ENCODE data around the gene ARMH2. TPM values are rescaled to one million over a fixed set of nuclear protein-coding genes. Genes with fewer than 3 reads are reported as not detected.

Gene ARMH2
- total RNA-seq, result not detected

DNA sequence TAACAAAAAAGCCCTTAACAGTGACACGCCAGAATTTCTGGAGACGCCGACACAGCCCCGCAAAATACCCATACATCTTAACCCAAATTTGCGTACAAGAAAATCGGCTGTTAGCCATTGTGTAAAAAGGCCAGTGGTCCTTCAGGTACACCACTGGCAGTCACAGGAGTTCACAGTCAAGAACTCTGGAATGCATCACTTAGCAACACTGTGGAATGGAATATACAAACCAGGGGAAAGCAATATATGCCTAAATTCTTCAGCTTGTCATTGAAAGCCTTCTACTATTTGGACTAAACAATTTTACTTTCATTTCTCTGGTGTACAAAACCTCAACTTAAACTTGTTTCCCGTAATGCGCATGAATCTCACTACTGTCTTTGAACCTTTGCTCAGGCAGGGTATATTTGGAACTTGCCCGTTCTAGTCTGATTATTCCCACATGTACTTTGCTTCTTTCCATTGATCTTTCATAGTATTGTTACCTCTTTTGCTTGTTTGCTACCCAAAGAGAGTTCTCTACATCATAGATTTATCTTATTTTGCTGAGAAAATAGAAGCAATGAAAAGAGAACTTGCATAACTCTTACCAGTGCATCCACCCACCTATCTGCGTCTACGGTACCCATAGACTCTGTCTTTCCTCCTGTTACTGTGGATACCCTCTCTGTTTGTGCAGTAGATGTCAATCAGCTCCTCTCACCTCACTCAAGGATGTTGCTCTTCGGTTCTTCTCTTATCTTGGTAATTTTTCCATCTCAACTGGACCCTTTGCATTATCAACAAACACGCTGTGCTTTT, at the start of gene ARMH2:
ARMH2 (minus strand) TSS at position 178 of the 801 bp plus-strand sequence; CDS start at position 118, 60 bp downstream.
- TF ChIP-seq POLR2A (IDR thresholded peaks at IDR 0.05), result no peak
- no peak for TF ChIP-seq EP300 (IDR thresholded peaks at IDR 0.05)
- TF ChIP-seq POLR2AphosphoS5 (IDR thresholded peaks at IDR 0.05), result no peak
- TF ChIP-seq, protein P1, sequence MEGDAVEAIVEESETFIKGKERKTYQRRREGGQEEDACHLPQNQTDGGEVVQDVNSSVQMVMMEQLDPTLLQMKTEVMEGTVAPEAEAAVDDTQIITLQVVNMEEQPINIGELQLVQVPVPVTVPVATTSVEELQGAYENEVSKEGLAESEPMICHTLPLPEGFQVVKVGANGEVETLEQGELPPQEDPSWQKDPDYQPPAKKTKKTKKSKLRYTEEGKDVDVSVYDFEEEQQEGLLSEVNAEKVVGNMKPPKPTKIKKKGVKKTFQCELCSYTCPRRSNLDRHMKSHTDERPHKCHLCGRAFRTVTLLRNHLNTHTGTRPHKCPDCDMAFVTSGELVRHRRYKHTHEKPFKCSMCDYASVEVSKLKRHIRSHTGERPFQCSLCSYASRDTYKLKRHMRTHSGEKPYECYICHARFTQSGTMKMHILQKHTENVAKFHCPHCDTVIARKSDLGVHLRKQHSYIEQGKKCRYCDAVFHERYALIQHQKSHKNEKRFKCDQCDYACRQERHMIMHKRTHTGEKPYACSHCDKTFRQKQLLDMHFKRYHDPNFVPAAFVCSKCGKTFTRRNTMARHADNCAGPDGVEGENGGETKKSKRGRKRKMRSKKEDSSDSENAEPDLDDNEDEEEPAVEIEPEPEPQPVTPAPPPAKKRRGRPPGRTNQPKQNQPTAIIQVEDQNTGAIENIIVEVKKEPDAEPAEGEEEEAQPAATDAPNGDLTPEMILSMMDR (IDR thresholded peaks at IDR 0.05), result no peak
- Histone ChIP-seq H3K4me3 (no peak within 1 kb of the TSS), H3K36me3 (no peaks in the 10 kb centered on the region), H3K27me3 (no peaks in the 10 kb centered on the region), H3K9me3 (no peaks in the 10 kb centered on the region), H3K4me1 (peaks cover 6% of the 10 kb centered on the region), H3K27ac (no peak within 1 kb of the TSS)
- DNase-seq (ENCODE audit: low spot score in 2 of 2), result no peak
- 94% methylated on average over 13 of the region's 13 CpGs for WGBS

DNA sequence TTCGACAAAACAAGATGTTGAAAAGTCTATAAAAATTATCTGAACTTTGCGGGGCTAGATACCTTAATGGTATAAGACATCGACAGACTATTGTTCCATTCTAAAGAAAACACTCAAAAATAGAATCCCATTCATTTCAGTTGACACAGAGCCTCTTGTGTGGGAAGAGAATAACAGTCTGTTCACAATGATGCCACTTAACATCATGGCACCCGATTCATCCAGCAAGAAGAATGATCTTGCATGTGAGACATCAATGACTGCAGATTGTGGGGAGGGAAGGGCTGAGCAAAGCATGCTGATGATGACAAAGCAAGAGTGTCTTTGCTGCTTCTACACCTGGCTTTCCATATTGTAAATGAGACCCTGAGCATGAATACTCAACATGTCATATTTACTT, 49.7 kb upstream of the ARMH2 start:
- H3K36me3 ChIP-seq, result peaks cover 13% of the 10 kb centered on the region
- H3K27ac ChIP-seq, result no peak overlapping the region
- DNase-seq (ENCODE audit: low spot score in 2 of 2), result no peak

DNA sequence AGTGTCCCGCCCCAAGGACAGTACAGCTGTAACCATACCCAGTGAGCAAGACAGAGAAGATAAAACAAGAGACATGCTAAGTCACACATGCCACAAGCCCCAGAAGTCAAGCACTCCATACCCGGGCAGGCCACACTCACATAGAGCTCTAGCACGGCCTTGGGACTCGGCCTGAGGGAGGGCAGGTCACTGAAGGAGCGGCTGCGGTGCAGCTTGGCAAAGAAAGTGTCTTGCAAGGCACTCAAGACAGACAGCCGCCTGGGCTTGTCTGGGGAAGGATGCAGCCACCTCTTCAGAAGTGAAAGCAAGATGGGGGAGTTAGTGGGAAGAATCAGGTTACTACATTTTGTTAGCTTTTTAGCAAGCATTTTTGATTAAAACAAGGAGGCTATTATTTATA, 48.7 kb upstream of the ARMH2 start:
- Histone ChIP-seq H3K27me3 (no peaks in the 10 kb centered on the region), H3K36me3 (peaks cover 18% of the 10 kb centered on the region), H3K4me3 (no peak overlapping the region), H3K4me1 (peaks cover 3% of the 10 kb centered on the region), H3K27ac (no peak overlapping the region), H3K9me3 (no peaks in the 10 kb centered on the region)
- TF ChIP-seq POLR2AphosphoS5 (IDR thresholded peaks at IDR 0.05), result no peak
- no peak for TF ChIP-seq POLR2A (IDR thresholded peaks at IDR 0.05)
- TF ChIP-seq, protein P1 (IDR thresholded peaks at IDR 0.05), result no peak
- TF ChIP-seq EP300 (IDR thresholded peaks at IDR 0.05), result no peak
- 58% methylated on average over 7 of the region's 7 CpGs for WGBS
- DNase-seq (ENCODE audit: low spot score in 2 of 2), result no peak

More for the DNA sequence above, 49.7 kb upstream of the ARMH2 start:
- TF ChIP-seq POLR2AphosphoS5 (IDR thresholded peaks at IDR 0.05) (no peak), POLR2A (IDR thresholded peaks at IDR 0.05) (no peak), EP300 (IDR thresholded peaks at IDR 0.05) (no peak)
- TF ChIP-seq, protein P1 (IDR thresholded peaks at IDR 0.05), result no peak
- Histone ChIP-seq H3K4me1 (peaks cover 3% of the 10 kb centered on the region), H3K4me3 (no peak overlapping the region), H3K9me3 (no peaks in the 10 kb centered on the region), H3K27me3 (no peaks in the 10 kb centered on the region)
- 90% methylated on average over 4 of the region's 4 CpGs for WGBS

DNA sequence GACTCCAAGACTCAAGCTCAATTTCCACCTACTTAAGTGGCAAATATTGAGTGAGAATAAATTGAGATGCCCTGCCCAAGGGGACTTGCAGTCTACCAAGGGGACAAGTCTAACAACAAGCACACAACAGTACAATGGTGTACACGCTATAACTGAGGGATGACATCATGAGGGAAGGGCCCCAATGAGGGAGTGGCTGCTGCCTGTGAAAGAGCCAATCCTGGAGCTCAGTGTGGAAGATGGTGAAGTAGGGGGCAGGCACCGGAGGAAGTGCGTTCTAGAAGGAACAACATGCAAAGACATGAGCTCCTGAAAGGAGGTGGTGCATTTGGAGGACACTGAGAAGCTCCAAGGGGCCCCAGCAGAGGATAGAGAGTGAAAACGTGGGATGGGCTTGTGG, 46.9 kb upstream of the ARMH2 start:
- DNase-seq (ENCODE audit: low spot score in 2 of 2), result no peak
- TF ChIP-seq POLR2AphosphoS5 (IDR thresholded peaks at IDR 0.05) (no peak), EP300 (IDR thresholded peaks at IDR 0.05) (no peak), POLR2A (IDR thresholded peaks at IDR 0.05) (no peak)
- TF ChIP-seq, protein P1 (IDR thresholded peaks at IDR 0.05), result no peak
- no peaks in the 10 kb centered on the region for H3K9me3 ChIP-seq
- peaks cover 18% of the 10 kb centered on the region for H3K36me3 ChIP-seq
- H3K4me3 ChIP-seq, result no peak overlapping the region
- peaks cover 3% of the 10 kb centered on the region for H3K4me1 ChIP-seq
- H3K27me3 ChIP-seq, result no peaks in the 10 kb centered on the region
- H3K27ac ChIP-seq, result no peak overlapping the region
- WGBS, result 86% methylated on average over 4 of the region's 4 CpGs

DNA sequence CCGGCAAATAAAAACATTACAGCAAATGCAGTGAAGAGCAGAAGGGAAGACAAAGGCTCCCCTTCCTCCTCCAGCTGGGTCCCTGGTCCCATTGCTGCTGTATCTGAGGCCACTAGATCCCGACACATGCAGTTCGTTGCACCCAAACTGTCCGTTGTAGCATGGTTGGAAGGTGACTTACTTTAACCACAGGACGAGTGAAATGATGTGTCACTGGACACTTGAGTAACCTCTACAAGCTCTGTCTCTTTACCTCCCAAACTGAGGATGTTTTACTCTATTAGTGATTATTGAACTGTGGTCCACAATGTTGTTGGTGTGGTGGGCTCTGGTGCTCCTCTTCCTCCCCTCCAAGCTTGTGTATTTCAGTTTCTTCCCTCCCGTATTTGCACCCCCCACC, 46.2 kb upstream of the ARMH2 start:
- WGBS, result 87% methylated on average over 6 of the region's 6 CpGs
- H3K4me1 ChIP-seq, result peaks cover 3% of the 10 kb centered on the region
- H3K27ac ChIP-seq, result no peak overlapping the region
- no peak for TF ChIP-seq EP300 (IDR thresholded peaks at IDR 0.05)
- no peak for TF ChIP-seq POLR2A (IDR thresholded peaks at IDR 0.05)
- TF ChIP-seq POLR2AphosphoS5 (IDR thresholded peaks at IDR 0.05), result no peak
- TF ChIP-seq, protein P1 (IDR thresholded peaks at IDR 0.05), result no peak
- H3K9me3 ChIP-seq, result no peaks in the 10 kb centered on the region
- peaks cover 15% of the 10 kb centered on the region for H3K36me3 ChIP-seq
- H3K27me3 ChIP-seq, result no peaks in the 10 kb centered on the region
- no peak for DNase-seq (ENCODE audit: low spot score in 2 of 2)
- no peak overlapping the region for H3K4me3 ChIP-seq

Measured in suprapubic skin (tissue), 4 donors.